Right lobe of liver (tissue), 6 donors: ENCODE results near the gene TBCE. TPM values are rescaled to one million over a fixed set of nuclear protein-coding genes. Genes with fewer than 3 reads are reported as not detected.

Experiments used
- ATAC-seq, 4 donors: fragments of 200-7000 bp; cut with Tn5 transposase; one replicate each; pipeline ENCODE4 v1.9.1; 2020; ENCODE audit warnings: mild to moderate bottlenecking in 4 of 4, moderate library complexity in 4 of 4
- DNase-seq, 3 donors: peaks; one replicate each; pipeline ENCODE4 v3.0.0-alpha.2; 2020
- H3K27ac ChIP-seq, 3 donors: fragments of 200-600 bp; one replicate each; pipeline ENCODE4 v1.8.0; 2022
- H3K27me3 ChIP-seq, 2 donors: fragments of 200-600 bp; one replicate each; pipeline ENCODE4 v1.8.0; 2022
- H3K36me3 ChIP-seq, 4 donors: fragments of 200-600 bp; sonication (generic) in 1 of 4; one replicate each; pipeline versions ENCODE4 v1.5.1 to v1.8.0; 2017 to 2022; ENCODE audit warnings: control low read depth in 1 of 4
- H3K4me1 ChIP-seq, 4 donors: fragments of 200-600 bp; sonication (generic) in 1 of 4; one replicate each; pipeline versions ENCODE4 v1.5.1 to v1.8.0; 2017 to 2022; ENCODE audit warnings: control low read depth in 1 of 4
- H3K4me3 ChIP-seq, 3 donors: fragments of 200-600 bp; one replicate each; pipeline ENCODE4 v1.8.0; 2022
- H3K9me3 ChIP-seq, 4 donors: fragments of 200-600 bp; sonication (generic) in 1 of 4; one replicate each; pipeline versions ENCODE4 v1.5.1 to v1.8.0; 2017 to 2022; ENCODE audit warnings: control low read depth in 1 of 4
- CTCF ChIP-seq, 4 donors: fragments of 200-600 bp in 3 of 4; fragments of 450-650 bp in 1 of 4; IDR thresholded peaks; one replicate each; pipeline versions ENCODE4 v1.5.1 to v1.8.0; 2016 to 2022; ENCODE audit warnings: antibody characterized with exemption in 4 of 4, mild to moderate bottlenecking in 2 of 4
- POLR2A ChIP-seq: fragments of 450-650 bp; IDR thresholded peaks from one replicate; pipeline ENCODE4 v1.6.1; 2017; ENCODE audit warnings: antibody characterized with exemption, mild to moderate bottlenecking
- WGBS: methylation state at CpG from one replicate; pipeline ENCODE4 v1.1.6; 2018; ENCODE audit warnings: low coverage, low lambda C conversion rate; ENCODE audit not compliant: insufficient coverage; ENCODE audit errors: missing lambda C conversion rate; 5-methylcytosine and 5-hydroxymethylcytosine counted together
- intact Hi-C, 2 donors: fragments of 100-400 bp; cut with DNase I; formaldehyde crosslinking; loops; one replicate each; pipeline versions ENCODE4 v1.11.2 to v1.14.1; 2022
- total RNA-seq, 6 experiments: library from RNA; depleted of rRNA in 2 of 6; stranded (reverse); fragments of >200 nt in 2 of 6; fragmentation: NEBNext Ultra II Directional in 3 of 6; extraction: Animal tissue kit (Norgen Biotek cat#: 25700) in 3 of 6; gene quantifications; one replicate each; pipeline versions ENCODE4 v1.1.0 to v1.2.4, GENCODE V29; 2016 to 2023
- donor health status: DM: no; HTN: yes; CAD: no.
- donor health status: DM: no; HTN: no; CAD: no.
- donor health status: DM: no; HTN: no; CAD: no.
- donor health status: DM: no; HTN: yes; CAD: no.
- donor health status: DM: no; HTN: yes; CAD: no.

TBCE gene
- total RNA-seq, 6 experiments from 2014 or later, result 11.2 to 16.6 (median 13.3) TPM

GRCh38 chr1:235331401-235331800 is 35.8 kb upstream of the TBCE start:
- Histone ChIP-seq H3K4me1 (peaks cover 0 to 40% (median 8%) of the 10 kb centered on the region in 4 donors), H3K4me3 (no peak overlapping the region)

GRCh38 chr1:235336903-235337302 is 30.3 kb upstream of the TBCE start:
- intact Hi-C loops, result no loop called here
- TF ChIP-seq POLR2A, result no peak
- no peak for TF ChIP-seq CTCF (IDR thresholded peaks at IDR 0.05)
- ATAC-seq (peak; percentile 91 to 99 (median 97)), DNase-seq (no peak)
- Histone ChIP-seq H3K4me1 (peaks cover 0 to 26% (median 10%) of the 10 kb centered on the region in 4 donors), H3K4me3 (no peak overlapping the region), H3K36me3 (peaks cover 0 to 7% (median under 1%) of the 10 kb centered on the region in 4 donors), H3K27me3 (no peaks in the 10 kb centered on the region), H3K27ac (peak overlapping the region in 1 of 3 donors; percentile 38), H3K9me3 (no peaks in the 10 kb centered on the region)
- 27% methylated on average over 4 of the region's 4 CpGs for WGBS

More at GRCh38 chr1:235331401-235331800, 35.8 kb upstream of the TBCE start:
- no peak for TF ChIP-seq POLR2A
- no peak for TF ChIP-seq CTCF (IDR thresholded peaks at IDR 0.05)
- intact Hi-C loops, result no loop called here
- ATAC-seq (no peak), DNase-seq (no peak)
- 46% methylated on average over 3 of the region's 3 CpGs for WGBS
- Histone ChIP-seq H3K27ac (no peak overlapping the region), H3K27me3 (no peaks in the 10 kb centered on the region), H3K9me3 (no peaks in the 10 kb centered on the region), H3K36me3 (peaks cover 0 to 4% (median under 1%) of the 10 kb centered on the region in 4 donors)

GRCh38 chr1:235339746-235340145 is 27.5 kb upstream of the TBCE start:
- ATAC-seq (no peak), DNase-seq (no peak)
- 84% methylated on average over 7 of the region's 8 CpGs for WGBS
- Histone ChIP-seq H3K9me3 (no peaks in the 10 kb centered on the region), H3K27ac (no peak overlapping the region), H3K27me3 (no peaks in the 10 kb centered on the region), H3K4me3 (no peak overlapping the region), H3K36me3 (peaks cover 0 to 20% (median under 1%) of the 10 kb centered on the region in 4 donors), H3K4me1 (peaks cover 0 to 16% (median 7%) of the 10 kb centered on the region in 4 donors)
- TF ChIP-seq CTCF (IDR thresholded peaks at IDR 0.05) (no peak), POLR2A (no peak)
- intact Hi-C loops, result no loop called here

- TF ChIP-seq CTCF (IDR thresholded peaks at IDR 0.05) (no peak), POLR2A (no peak)
- ATAC-seq, result no peak
- intact Hi-C loops, result no loop called here
Observed at GRCh38 chr1:235341334-235341733, 25.9 kb upstream of the TBCE start.

More at GRCh38 chr1:235341334-235341733, 25.9 kb upstream of the TBCE start:
- WGBS, result 75% methylated on average over 1 of the region's 1 CpG
- Histone ChIP-seq H3K27ac (no peak overlapping the region), H3K27me3 (no peaks in the 10 kb centered on the region), H3K36me3 (peaks cover 0 to 16% (median 0%) of the 10 kb centered on the region in 4 donors), H3K4me3 (no peak overlapping the region), H3K9me3 (no peaks in the 10 kb centered on the region), H3K4me1 (peaks cover 0 to 12% (median 5%) of the 10 kb centered on the region in 4 donors)
- DNase-seq, result no peak
